Measurements from ENCODE around the gene OR4K17. TPM values are rescaled to one million over a fixed set of nuclear protein-coding genes. Genes with fewer than 3 reads are reported as not detected.
"Not testable (repeated sequence)": the region's sequence is repeated elsewhere in the genome, so short reads cannot be mapped to it uniquely, and the experiment has no call there.

The OR4K17 gene
- not detected in 2 replicates for total RNA-seq

GRCh38 chr14:20110438-20110837 is at the start of gene OR4K17:
Gene OR4K17 (plus strand): TSS chr14:20110739. CDS start chr14:20117500, 6,761 bp downstream.
- no peak for DNase-seq (ENCODE audit: low read depth, low spot score)

- no peak for DNase-seq (ENCODE audit: low read depth, low spot score)
Observed at GRCh38 chr14:20092050-20092449, 18.5 kb upstream of the OR4K17 start.

- DNase-seq (ENCODE audit: low read depth, low spot score) = no peak
Observed at GRCh38 chr14:20093442-20093841, 17.1 kb upstream of the OR4K17 start.

- not testable (repeated sequence) for DNase-seq (ENCODE audit: low read depth, low spot score)
Observed at GRCh38 chr14:20098926-20099770, 11.4 kb upstream of the OR4K17 start.

- no peak for DNase-seq (ENCODE audit: low read depth, low spot score)
Observed at GRCh38 chr14:20112321-20112720, 1.8 kb downstream of the OR4K17 start.

- DNase-seq (ENCODE audit: low read depth, low spot score) = no peak
Observed at GRCh38 chr14:20116748-20117147, 6.2 kb downstream of the OR4K17 start.

DNA sequence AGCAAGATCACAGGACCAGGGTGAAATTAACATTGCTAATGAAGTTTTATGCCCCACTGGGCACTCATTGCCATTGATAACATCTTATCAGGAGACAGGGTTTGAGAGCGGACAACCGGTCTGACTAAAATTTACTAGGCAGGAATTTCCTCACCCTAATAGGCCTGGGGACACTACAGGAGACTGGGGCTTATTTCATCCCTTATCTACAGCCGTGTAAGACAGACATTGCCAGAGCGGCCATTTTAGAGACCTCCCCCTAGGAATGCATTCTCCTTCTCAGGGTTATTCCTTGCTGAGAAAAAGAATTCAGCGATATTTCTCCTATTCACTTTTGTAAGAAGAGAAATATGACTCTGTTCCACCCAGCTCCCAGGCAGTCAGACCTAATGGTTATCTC is 8.3 kb downstream of the OR4K17 start:
- DNase-seq (ENCODE audit: low read depth, low spot score) = no peak

GRCh38 chr14:20138520-20138919 is 28.0 kb downstream of the OR4K17 start, which contains the start of gene OR4N5:
Gene OR4N5 (plus strand): TSS chr14:20138820. CDS start chr14:20143736, 4,916 bp downstream.
- DNase-seq (ENCODE audit: low read depth, low spot score) = no peak

GRCh38 chr14:20143911-20144310 is 33.4 kb downstream of the OR4K17 start:
- no peak for DNase-seq (ENCODE audit: low read depth, low spot score)

- no peak for DNase-seq (ENCODE audit: low read depth, low spot score)
Observed at GRCh38 chr14:20144820-20145219, 34.3 kb downstream of the OR4K17 start.

GRCh38 chr14:20164462-20164861 is 53.9 kb downstream of the OR4K17 start:
- DNase-seq (ENCODE audit: low read depth, low spot score) = no peak

GRCh38 chr14:20167091-20167490 is 56.6 kb downstream of the OR4K17 start:
- no peak for DNase-seq (ENCODE audit: low read depth, low spot score)

DNA sequence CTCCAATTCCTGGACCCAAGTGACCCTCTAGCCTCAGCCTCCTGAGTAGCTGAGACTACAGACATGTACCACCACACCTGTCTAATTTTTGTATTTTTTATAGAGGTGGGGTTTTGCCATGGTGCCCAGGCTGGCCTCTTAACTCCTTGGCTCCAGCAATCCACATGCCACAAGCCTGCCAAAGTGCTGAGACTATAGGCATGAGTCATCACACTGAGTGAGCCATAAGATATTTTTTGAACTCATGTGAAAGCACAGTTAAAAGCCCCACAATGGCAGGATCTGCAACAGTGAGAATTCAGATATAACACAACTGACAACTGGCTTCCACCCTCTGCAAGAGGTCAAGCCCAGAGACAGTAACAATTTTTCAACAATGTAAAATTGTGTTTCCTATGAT is 59.3 kb downstream of the OR4K17 start:
- not testable (repeated sequence) for DNase-seq (ENCODE audit: low read depth, low spot score)

Other genes with a start within 250 kb of the OR4K17 start
- not detected in 2 replicates for gene OR4K2, start 235.6 kb upstream of the OR4K17 start, total RNA-seq
- gene OR4K5, start 190.1 kb upstream of the OR4K17 start, total RNA-seq = not detected in 2 replicates
- gene OR4K1, start 179.8 kb upstream of the OR4K17 start, total RNA-seq = not detected in 2 replicates
- gene OR4K15, start 135.1 kb upstream of the OR4K17 start, total RNA-seq = not detected in 2 replicates
- gene OR4Q2, start 108.6 kb upstream of the OR4K17 start, total RNA-seq = not detected in 2 replicates
- gene OR4K14, start 91.4 kb upstream of the OR4K17 start, total RNA-seq = not detected in 2 replicates
- gene OR4K13, start 74.7 kb upstream of the OR4K17 start, total RNA-seq = not detected in 2 replicates
- gene OR4L1, start 50.7 kb upstream of the OR4K17 start, total RNA-seq = not detected in 2 replicates
- gene OR4N5, start 28.1 kb downstream of the OR4K17 start, total RNA-seq = not detected in 2 replicates
- gene OR11G2, start 80.2 kb downstream of the OR4K17 start, total RNA-seq = not detected in 2 replicates
- gene OR11H6, start 113.0 kb downstream of the OR4K17 start, total RNA-seq = not detected in 2 replicates
- gene OR11H7, start 118.2 kb downstream of the OR4K17 start, total RNA-seq = not detected in 2 replicates
- gene OR11H4, start 128.5 kb downstream of the OR4K17 start, total RNA-seq = not detected in 2 replicates
- gene TTC5, start 195.2 kb downstream of the OR4K17 start, total RNA-seq = 16.8 and 30.2 TPM in 2 replicates
- gene CCNB1IP1, start 222.5 kb downstream of the OR4K17 start, total RNA-seq = 26.7 and 49.1 TPM in 2 replicates
- gene PARP2, start 232.9 kb downstream of the OR4K17 start, total RNA-seq = 9.0 and 14.1 TPM in 2 replicates